ENCODE results near the gene SPATA6L.

Gene SPATA6L

GRCh38 chr9:4666042-4666699, at the start of gene SPATA6L:
TSS of gene SPATA6L (minus strand) at chr9:4666480. CDS start at chr9:4666250, 230 bp downstream.
- Mint-ChIP-seq H3K9me3 (no peaks in the 10 kb centered on the region), H3K27me3 (peaks cover 27% of the 10 kb centered on the region), H3K4me3 (peak within 1 kb of the TSS; percentile 85), H3K27ac (peak within 1 kb of the TSS; percentile 60), H3K36me3 (ENCODE audit: low read depth) (peaks cover 11% of the 10 kb centered on the region), H3K4me1 (ENCODE audit: low read depth) (peaks cover 44% of the 10 kb centered on the region)
- intact Hi-C loops (cut with micrococcal nuclease), result no loop called here

- peaks cover 59% of the 10 kb centered on the region for H3K36me3 Mint-ChIP-seq (ENCODE audit: low read depth)
- intact Hi-C loops (cut with micrococcal nuclease), result no loop called here
- H3K4me3 Mint-ChIP-seq, result no peak overlapping the region
- H3K27me3 Mint-ChIP-seq, result no peaks in the 10 kb centered on the region
- H3K27ac Mint-ChIP-seq, result no peak overlapping the region
- peaks cover 4% of the 10 kb centered on the region for H3K4me1 Mint-ChIP-seq (ENCODE audit: low read depth)
- no peaks in the 10 kb centered on the region for H3K9me3 Mint-ChIP-seq
Observed at GRCh38 chr9:4714266-4715016, 48.2 kb upstream of the SPATA6L start.

GRCh38 chr9:4713849-4714248, 47.6 kb upstream of the SPATA6L start:
- H3K27ac Mint-ChIP-seq, result no peak overlapping the region
- intact Hi-C loops (cut with micrococcal nuclease), result no loop called here
- peaks cover 4% of the 10 kb centered on the region for H3K4me1 Mint-ChIP-seq (ENCODE audit: low read depth)
- no peaks in the 10 kb centered on the region for H3K9me3 Mint-ChIP-seq
- peaks cover 54% of the 10 kb centered on the region for H3K36me3 Mint-ChIP-seq (ENCODE audit: low read depth)
- no peak overlapping the region for H3K4me3 Mint-ChIP-seq
- no peaks in the 10 kb centered on the region for H3K27me3 Mint-ChIP-seq

GRCh38 chr9:4709380-4709779, 43.1 kb upstream of the SPATA6L start:
- Mint-ChIP-seq H3K36me3 (ENCODE audit: low read depth) (peaks cover 42% of the 10 kb centered on the region), H3K27ac (no peak overlapping the region), H3K4me1 (ENCODE audit: low read depth) (peaks cover 4% of the 10 kb centered on the region), H3K27me3 (no peaks in the 10 kb centered on the region), H3K9me3 (no peaks in the 10 kb centered on the region), H3K4me3 (no peak overlapping the region)
- intact Hi-C loops (cut with micrococcal nuclease), result no loop called here

GRCh38 chr9:4706971-4707622, 40.8 kb upstream of the SPATA6L start:
- H3K36me3 Mint-ChIP-seq (ENCODE audit: low read depth), result peaks cover 49% of the 10 kb centered on the region
- no peaks in the 10 kb centered on the region for H3K4me1 Mint-ChIP-seq (ENCODE audit: low read depth)
- no peaks in the 10 kb centered on the region for H3K27me3 Mint-ChIP-seq
- intact Hi-C loops (cut with micrococcal nuclease), result no loop called here
- no peak overlapping the region for H3K4me3 Mint-ChIP-seq
- no peak overlapping the region for H3K27ac Mint-ChIP-seq
- H3K9me3 Mint-ChIP-seq, result no peaks in the 10 kb centered on the region

- no peaks in the 10 kb centered on the region for H3K4me1 Mint-ChIP-seq (ENCODE audit: low read depth)
Observed at GRCh38 chr9:4706021-4706420, 39.7 kb upstream of the SPATA6L start.

GRCh38 chr9:4704129-4704528, 37.8 kb upstream of the SPATA6L start:
- Mint-ChIP-seq H3K4me1 (ENCODE audit: low read depth) (no peaks in the 10 kb centered on the region), H3K36me3 (ENCODE audit: low read depth) (peaks cover 49% of the 10 kb centered on the region), H3K27ac (no peak overlapping the region), H3K9me3 (no peaks in the 10 kb centered on the region), H3K27me3 (no peaks in the 10 kb centered on the region), H3K4me3 (no peak overlapping the region)
- intact Hi-C loops (cut with micrococcal nuclease), result no loop called here

More at GRCh38 chr9:4706021-4706420, 39.7 kb upstream of the SPATA6L start:
- intact Hi-C loops (cut with micrococcal nuclease), result no loop called here
- Mint-ChIP-seq H3K9me3 (no peaks in the 10 kb centered on the region), H3K36me3 (ENCODE audit: low read depth) (peaks cover 54% of the 10 kb centered on the region), H3K27ac (no peak overlapping the region), H3K27me3 (no peaks in the 10 kb centered on the region), H3K4me3 (no peak overlapping the region)

GRCh38 chr9:4701526-4701925, 35.2 kb upstream of the SPATA6L start:
- H3K36me3 Mint-ChIP-seq (ENCODE audit: low read depth), result peaks cover 54% of the 10 kb centered on the region
- no peaks in the 10 kb centered on the region for H3K27me3 Mint-ChIP-seq
- H3K9me3 Mint-ChIP-seq, result no peaks in the 10 kb centered on the region
- intact Hi-C loops (cut with micrococcal nuclease), result no loop called here
- H3K27ac Mint-ChIP-seq, result no peak overlapping the region
- no peak overlapping the region for H3K4me3 Mint-ChIP-seq
- H3K4me1 Mint-ChIP-seq (ENCODE audit: low read depth), result no peaks in the 10 kb centered on the region

GRCh38 chr9:4700932-4701331, 34.7 kb upstream of the SPATA6L start:
- Mint-ChIP-seq H3K27ac (no peak overlapping the region), H3K9me3 (no peaks in the 10 kb centered on the region), H3K4me3 (no peak overlapping the region), H3K36me3 (ENCODE audit: low read depth) (peaks cover 55% of the 10 kb centered on the region), H3K4me1 (ENCODE audit: low read depth) (no peaks in the 10 kb centered on the region), H3K27me3 (no peaks in the 10 kb centered on the region)
- intact Hi-C loops (cut with micrococcal nuclease), result no loop called here

- Mint-ChIP-seq H3K9me3 (no peaks in the 10 kb centered on the region), H3K4me3 (no peak overlapping the region), H3K36me3 (ENCODE audit: low read depth) (peaks cover 51% of the 10 kb centered on the region), H3K27me3 (no peaks in the 10 kb centered on the region), H3K27ac (no peak overlapping the region), H3K4me1 (ENCODE audit: low read depth) (no peaks in the 10 kb centered on the region)
- intact Hi-C loops (cut with micrococcal nuclease), result no loop called here
Observed at GRCh38 chr9:4700091-4700490, 33.8 kb upstream of the SPATA6L start.

- peaks cover 57% of the 10 kb centered on the region for H3K36me3 Mint-ChIP-seq (ENCODE audit: low read depth)
- intact Hi-C loops (cut with micrococcal nuclease), result no loop called here
- H3K27me3 Mint-ChIP-seq, result no peaks in the 10 kb centered on the region
- no peak overlapping the region for H3K27ac Mint-ChIP-seq
- H3K9me3 Mint-ChIP-seq, result no peaks in the 10 kb centered on the region
- no peak overlapping the region for H3K4me3 Mint-ChIP-seq
- H3K4me1 Mint-ChIP-seq (ENCODE audit: low read depth), result peaks cover 5% of the 10 kb centered on the region
Observed at GRCh38 chr9:4691795-4692194, 25.5 kb upstream of the SPATA6L start.

GRCh38 chr9:4690144-4690543, 23.9 kb upstream of the SPATA6L start:
- Mint-ChIP-seq H3K4me3 (no peak overlapping the region), H3K36me3 (ENCODE audit: low read depth) (peaks cover 63% of the 10 kb centered on the region), H3K4me1 (ENCODE audit: low read depth) (peaks cover 5% of the 10 kb centered on the region), H3K9me3 (no peaks in the 10 kb centered on the region), H3K27ac (no peak overlapping the region), H3K27me3 (no peaks in the 10 kb centered on the region)
- intact Hi-C loops (cut with micrococcal nuclease), result no loop called here

- Mint-ChIP-seq H3K36me3 (ENCODE audit: low read depth) (peaks cover 66% of the 10 kb centered on the region), H3K27ac (no peak overlapping the region), H3K4me3 (no peak overlapping the region), H3K4me1 (ENCODE audit: low read depth) (peaks cover 5% of the 10 kb centered on the region), H3K27me3 (no peaks in the 10 kb centered on the region), H3K9me3 (no peaks in the 10 kb centered on the region)
- intact Hi-C loops (cut with micrococcal nuclease), result loop anchor here (10.0 kb wide), 1 partner anchor 1845 kb away; the partner anchor contains the start of gene PUM3
Observed at GRCh38 chr9:4689687-4690104, 23.4 kb upstream of the SPATA6L start.

GRCh38 chr9:4689021-4689420, 22.7 kb upstream of the SPATA6L start:
- no peaks in the 10 kb centered on the region for H3K27me3 Mint-ChIP-seq
- no peaks in the 10 kb centered on the region for H3K9me3 Mint-ChIP-seq
- peaks cover 61% of the 10 kb centered on the region for H3K36me3 Mint-ChIP-seq (ENCODE audit: low read depth)
- no peak overlapping the region for H3K4me3 Mint-ChIP-seq
- no peak overlapping the region for H3K27ac Mint-ChIP-seq
- H3K4me1 Mint-ChIP-seq (ENCODE audit: low read depth), result peaks cover 5% of the 10 kb centered on the region
- intact Hi-C loops (cut with micrococcal nuclease), result loop anchor here (10.0 kb wide), 1 partner anchor 1844 kb away; the partner anchor contains the start of gene PUM3
